Tibial nerve (tissue), 4 donors: ENCODE results near the gene FAM227A.

ENCODE experiments used
- CTCF ChIP-seq, 5 experiments: fragments of 200-600 bp in 3 of 5; fragments of 450-650 bp in 2 of 5; sonication (generic) in 3 of 5; IDR thresholded peaks; one replicate each; pipeline ENCODE4 v1.5.1; 2016 to 2019; ENCODE audit warnings: antibody characterized with exemption in 5 of 5, mild to moderate bottlenecking in 3 of 5, moderate library complexity in 2 of 5
- EP300 ChIP-seq, 2 donors: sonication (generic); formaldehyde crosslinking; IDR thresholded peaks; one replicate each; pipeline ENCODE4 v1.6.1; 2017; ENCODE audit warnings: antibody characterized with exemption in 2 of 2, mild to moderate bottlenecking in 1 of 2
- POLR2A ChIP-seq, 2 donors: fragments of 450-650 bp; IDR thresholded peaks; one replicate each; pipeline ENCODE4 v1.6.1; 2017; ENCODE audit warnings: antibody characterized with exemption in 2 of 2, mild to moderate bottlenecking in 2 of 2, moderate library complexity in 2 of 2

GRCh38 chr22:38638728-38639127 is 17.5 kb downstream of the FAM227A start:
- TF ChIP-seq CTCF (IDR thresholded peaks at IDR 0.05) (no peak), EP300 (IDR thresholded peaks at IDR 0.05) (no peak), POLR2A (IDR thresholded peaks at IDR 0.05) (no peak)
